ENCODE data around the gene APLF. TPM values are rescaled to one million over a fixed set of nuclear protein-coding genes. Genes with fewer than 3 reads are reported as not detected.

Gene APLF
- total RNA-seq, 1 donor from 2014 or later = 4.4 TPM

DNA sequence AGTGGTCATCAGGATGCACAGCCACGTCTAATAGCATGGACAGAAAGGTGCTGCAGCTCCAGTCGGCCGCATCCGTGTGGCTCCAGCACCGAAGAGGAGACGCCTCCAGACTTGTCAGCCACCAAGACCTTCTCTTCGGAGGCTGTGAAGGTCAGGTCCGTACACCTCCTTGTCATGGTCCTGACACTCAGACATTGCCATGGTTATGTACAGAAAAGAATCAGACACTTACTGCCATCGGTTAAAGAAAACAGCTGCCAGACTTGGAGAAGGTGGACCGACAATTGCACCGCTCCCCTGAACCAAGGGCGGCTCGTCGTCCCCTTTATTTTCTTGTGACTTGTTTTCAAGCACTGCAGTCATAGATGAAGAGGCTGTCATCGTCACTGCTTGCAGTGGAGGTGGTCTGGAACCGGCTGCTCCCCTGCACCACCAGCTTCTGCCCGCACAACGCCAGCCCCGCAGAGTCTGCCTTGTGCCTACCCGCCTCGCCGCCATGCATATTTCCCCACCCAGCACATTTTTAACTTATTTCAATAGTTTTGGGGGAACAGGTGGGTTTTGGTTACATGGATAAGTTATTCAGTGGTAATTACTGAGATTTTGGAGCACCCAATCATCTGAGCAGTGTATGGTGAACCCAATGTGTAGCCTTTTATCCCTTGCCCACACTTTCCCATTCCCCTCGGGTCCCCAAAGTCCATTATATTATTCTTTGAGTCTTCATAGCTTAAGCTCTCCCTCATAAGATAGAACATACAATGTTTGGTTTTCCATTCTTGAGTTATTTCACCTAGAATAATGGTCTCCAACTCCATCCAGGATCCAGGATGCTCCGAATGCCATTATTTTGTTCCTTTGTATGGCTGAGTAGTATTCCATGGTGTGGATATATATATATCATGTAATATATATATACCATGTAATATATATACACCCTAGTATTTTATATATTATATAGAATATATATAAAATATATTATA is 18.4 kb upstream of the APLF start:
- TF ChIP-seq, protein P1, sequence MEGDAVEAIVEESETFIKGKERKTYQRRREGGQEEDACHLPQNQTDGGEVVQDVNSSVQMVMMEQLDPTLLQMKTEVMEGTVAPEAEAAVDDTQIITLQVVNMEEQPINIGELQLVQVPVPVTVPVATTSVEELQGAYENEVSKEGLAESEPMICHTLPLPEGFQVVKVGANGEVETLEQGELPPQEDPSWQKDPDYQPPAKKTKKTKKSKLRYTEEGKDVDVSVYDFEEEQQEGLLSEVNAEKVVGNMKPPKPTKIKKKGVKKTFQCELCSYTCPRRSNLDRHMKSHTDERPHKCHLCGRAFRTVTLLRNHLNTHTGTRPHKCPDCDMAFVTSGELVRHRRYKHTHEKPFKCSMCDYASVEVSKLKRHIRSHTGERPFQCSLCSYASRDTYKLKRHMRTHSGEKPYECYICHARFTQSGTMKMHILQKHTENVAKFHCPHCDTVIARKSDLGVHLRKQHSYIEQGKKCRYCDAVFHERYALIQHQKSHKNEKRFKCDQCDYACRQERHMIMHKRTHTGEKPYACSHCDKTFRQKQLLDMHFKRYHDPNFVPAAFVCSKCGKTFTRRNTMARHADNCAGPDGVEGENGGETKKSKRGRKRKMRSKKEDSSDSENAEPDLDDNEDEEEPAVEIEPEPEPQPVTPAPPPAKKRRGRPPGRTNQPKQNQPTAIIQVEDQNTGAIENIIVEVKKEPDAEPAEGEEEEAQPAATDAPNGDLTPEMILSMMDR (IDR thresholded peaks at IDR 0.05; ENCODE audit: partially characterized antibody, unreplicated experiment) = no peak
- no peak overlapping the region for H3K4me3 Mint-ChIP-seq (ENCODE audit: unreplicated experiment)
- no peaks in the 10 kb centered on the region for H3K4me1 Mint-ChIP-seq (ENCODE audit: low read depth, unreplicated experiment)
- H3K27me3 Mint-ChIP-seq (ENCODE audit: unreplicated experiment) = peaks cover 5% of the 10 kb centered on the region
- DNase-seq = no peak
- H3K36me3 Mint-ChIP-seq (ENCODE audit: unreplicated experiment) = no peaks in the 10 kb centered on the region
- H3K27ac Mint-ChIP-seq (ENCODE audit: unreplicated experiment) = no peak overlapping the region
- no peaks in the 10 kb centered on the region for H3K9me3 Mint-ChIP-seq (ENCODE audit: unreplicated experiment)

DNA sequence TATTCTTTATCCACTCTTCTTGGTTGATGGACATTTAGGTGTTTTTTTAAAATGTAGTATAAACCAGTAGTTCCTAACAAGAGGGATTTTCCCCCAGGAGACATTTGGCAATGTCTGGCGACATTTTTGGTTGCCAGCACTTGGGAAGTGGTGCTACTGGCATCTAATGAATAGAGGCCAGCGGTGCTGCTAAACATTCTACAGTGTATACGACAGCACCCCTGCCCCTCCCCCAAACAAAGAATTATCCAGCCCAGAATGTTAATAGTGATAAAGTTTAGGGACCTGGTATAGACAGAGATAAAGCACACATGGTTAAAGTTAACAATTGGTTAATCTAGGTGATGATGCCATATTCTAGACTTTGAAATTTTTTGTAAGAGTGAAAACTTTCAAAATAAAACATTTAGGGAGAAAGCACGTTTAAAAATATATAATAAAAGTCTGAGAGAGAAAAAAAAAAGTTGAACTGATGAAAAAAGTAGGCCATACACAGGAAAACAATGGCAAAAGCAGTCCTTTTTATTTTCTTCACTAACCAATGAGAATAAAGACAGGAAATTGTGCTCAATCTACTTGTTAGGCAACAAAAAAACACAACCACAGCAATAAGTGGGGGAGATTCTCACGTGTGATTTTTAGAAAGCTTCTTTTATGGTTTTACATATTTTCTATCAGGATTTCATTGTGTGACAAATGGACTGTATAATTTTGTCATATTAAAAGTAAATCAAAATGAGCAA is 15.1 kb upstream of the APLF start:
- TF ChIP-seq, protein P1 (IDR thresholded peaks at IDR 0.05; ENCODE audit: partially characterized antibody, unreplicated experiment) = no peak
- DNase-seq = no peak
- Mint-ChIP-seq H3K27me3 (ENCODE audit: unreplicated experiment) (peaks cover 4% of the 10 kb centered on the region), H3K36me3 (ENCODE audit: unreplicated experiment) (no peaks in the 10 kb centered on the region), H3K27ac (ENCODE audit: unreplicated experiment) (no peak overlapping the region), H3K9me3 (ENCODE audit: unreplicated experiment) (no peaks in the 10 kb centered on the region), H3K4me3 (ENCODE audit: unreplicated experiment) (no peak overlapping the region), H3K4me1 (ENCODE audit: low read depth, unreplicated experiment) (no peaks in the 10 kb centered on the region)

DNA sequence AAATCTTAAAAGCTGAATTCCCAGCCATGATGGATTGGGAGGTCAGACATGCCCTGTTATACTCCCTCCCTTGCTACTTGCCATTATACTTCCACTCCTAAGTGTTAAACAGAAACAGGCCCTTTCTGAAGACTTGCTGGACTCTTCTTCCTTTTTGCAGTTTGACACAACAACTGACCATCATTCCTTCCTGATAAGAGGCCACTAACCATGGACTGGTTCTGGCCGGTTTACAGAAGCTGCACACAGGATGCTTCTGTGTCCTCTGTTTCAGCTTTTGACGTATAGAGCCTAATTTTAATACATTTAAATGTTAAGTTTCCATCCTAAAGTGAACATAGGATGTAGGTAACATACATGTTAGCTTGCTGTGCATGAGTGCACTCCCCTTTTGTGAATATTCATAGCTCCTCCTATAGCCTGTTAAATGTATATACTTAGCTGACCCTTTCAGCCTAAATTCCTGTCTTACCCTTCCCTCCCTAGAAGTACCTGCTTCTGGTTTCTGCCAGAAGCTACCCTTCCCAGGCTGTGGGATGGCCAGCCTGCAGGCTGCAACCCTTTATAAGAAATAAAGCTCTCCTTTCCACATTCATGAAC is 13.5 kb upstream of the APLF start:
- Mint-ChIP-seq H3K9me3 (ENCODE audit: unreplicated experiment) (no peaks in the 10 kb centered on the region), H3K36me3 (ENCODE audit: unreplicated experiment) (no peaks in the 10 kb centered on the region), H3K4me1 (ENCODE audit: low read depth, unreplicated experiment) (no peaks in the 10 kb centered on the region), H3K4me3 (ENCODE audit: unreplicated experiment) (no peak overlapping the region), H3K27me3 (ENCODE audit: unreplicated experiment) (peaks cover 4% of the 10 kb centered on the region), H3K27ac (ENCODE audit: unreplicated experiment) (no peak overlapping the region)
- TF ChIP-seq, protein P1 (IDR thresholded peaks at IDR 0.05; ENCODE audit: partially characterized antibody, unreplicated experiment) = no peak
- DNase-seq = no peak

DNA sequence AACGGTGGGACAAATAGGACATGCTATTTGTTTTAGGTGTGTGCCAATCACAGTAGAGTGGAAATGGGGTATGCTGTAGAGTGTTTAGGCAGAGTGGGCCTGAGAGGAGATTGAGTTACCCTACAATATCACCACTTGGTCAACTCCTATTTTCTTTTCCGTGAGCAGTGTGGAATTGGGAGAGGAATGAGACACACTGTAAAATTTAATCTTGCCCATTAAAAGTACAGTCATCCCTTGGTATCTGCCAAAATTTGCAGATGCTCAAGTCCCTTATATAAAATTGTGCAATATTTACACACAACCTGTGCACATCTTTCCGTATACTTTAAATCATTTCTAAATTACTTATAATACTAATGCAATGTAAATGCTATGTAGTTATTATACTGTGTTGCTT is 12.7 kb upstream of the APLF start:
- Mint-ChIP-seq H3K27ac (ENCODE audit: unreplicated experiment) (no peak overlapping the region), H3K36me3 (ENCODE audit: unreplicated experiment) (no peaks in the 10 kb centered on the region), H3K27me3 (ENCODE audit: unreplicated experiment) (no peaks in the 10 kb centered on the region), H3K4me1 (ENCODE audit: low read depth, unreplicated experiment) (no peaks in the 10 kb centered on the region), H3K9me3 (ENCODE audit: unreplicated experiment) (no peaks in the 10 kb centered on the region), H3K4me3 (ENCODE audit: unreplicated experiment) (no peak overlapping the region)
- TF ChIP-seq, protein P1 (IDR thresholded peaks at IDR 0.05; ENCODE audit: partially characterized antibody, unreplicated experiment) = no peak
- DNase-seq = no peak
